Measurements from ENCODE around the gene TMEM243. TPM values are rescaled to one million over a fixed set of nuclear protein-coding genes. Genes with fewer than 3 reads are reported as not detected.
"Not testable (repeated sequence)": the region's sequence is repeated elsewhere in the genome, so short reads cannot be mapped to it uniquely, and the experiment has no call there.

Gene TMEM243
- total and polyA plus RNA-seq, 2 of the 4 experiments (the other 2 are of a cell fraction) = 28.7 to 31.1 TPM

DNA sequence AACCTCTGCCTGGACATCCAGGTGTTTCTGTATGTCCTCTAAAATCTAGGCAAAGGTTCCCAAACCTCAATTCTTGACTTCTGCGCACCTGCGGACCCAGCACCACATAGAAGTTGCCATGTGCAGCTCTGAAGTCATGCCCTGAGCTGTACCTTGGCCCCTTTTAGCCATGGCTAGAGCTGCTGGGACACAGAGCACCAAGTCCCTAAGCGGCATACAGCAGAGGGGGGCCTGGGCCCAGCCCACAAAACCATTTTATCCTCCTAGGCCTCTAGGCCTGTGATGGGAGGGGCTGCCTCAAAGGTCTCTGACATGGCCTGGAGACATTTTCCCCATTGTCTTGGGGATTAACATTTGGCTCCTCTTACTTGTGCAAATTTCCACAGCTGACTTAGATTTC is 14.6 kb downstream of the TMEM243 start:
- Histone ChIP-seq H3K4ac (ENCODE audit: low read depth, low read length) (no peak overlapping the region), H3K23ac (ENCODE audit: low read depth, low read length) (no peak overlapping the region), H3K18ac (ENCODE audit: low read depth, low read length) (no peak overlapping the region), H2BK120ac (ENCODE audit: low read depth, low read length) (no peak overlapping the region), H3K9me1 (ENCODE audit: insufficient read depth, low read length) (peaks cover 3% of the 10 kb centered on the region; the same call in 1 of the 2 replicates), H3K4me3 (ENCODE audit: insufficient read depth, low read depth, low read length) (no peak overlapping the region), H4K20me1 (ENCODE audit: insufficient read depth, low read length) (peaks cover 14% of the 10 kb centered on the region), H4K91ac (ENCODE audit: insufficient read depth, low read depth, low read length) (no peak overlapping the region), H2BK15ac (ENCODE audit: low read depth, low read length) (no peak overlapping the region), H3K9ac (ENCODE audit: low read depth, low read length) (no peak overlapping the region), H2AK5ac (ENCODE audit: low read depth, low read length) (no peak overlapping the region), H3K4me1 (ENCODE audit: control insufficient read depth, insufficient read depth, low read length) (no peaks in the 10 kb centered on the region), H3K4me2 (ENCODE audit: low read depth, low read length) (no peak overlapping the region), H3K14ac (replicated peaks; ENCODE audit: low read depth, low read length) (no peak overlapping the region), H3K56ac (ENCODE audit: extremely low read depth, insufficient read depth, low read length) (no peak overlapping the region), H2AK9ac (replicated peaks; ENCODE audit: low read depth, low read length, poor library complexity) (no peak overlapping the region), H3K27ac (ENCODE audit: insufficient read depth, low read length) (no peak overlapping the region), H2AFZ (replicated peaks; ENCODE audit: low read length, poor library complexity) (no peak overlapping the region), H2BK5ac (ENCODE audit: low read depth, low read length, poor library complexity, severe bottlenecking) (no peak overlapping the region), H4K8ac (ENCODE audit: low read depth in 2 of 2, low read length in 2 of 2) (no peak overlapping the region), H3K9me3 (ENCODE audit: control insufficient read depth, insufficient read depth, low read length) (peaks cover 14% of the 10 kb centered on the region), H3K27me3 (ENCODE audit: control insufficient read depth, insufficient read depth, low read length) (no peaks in the 10 kb centered on the region), H2BK20ac (ENCODE audit: low read depth, low read length) (no peak overlapping the region), H3K79me1 (ENCODE audit: low read depth in 1 of 2, low read length in 2 of 2) (peaks cover 28 to 55% of the 10 kb centered on the region in 2 experiments), H4K5ac (ENCODE audit: low read depth, low read length) (no peak overlapping the region), H3K36me3 (ENCODE audit: control insufficient read depth, insufficient read depth, low read length) (peaks cover 14% of the 10 kb centered on the region; the same call in 1 of the 2 replicates)
- dilution Hi-C loops (cut with HindIII; ENCODE audit: low sequenced_read_pairs, unreplicated experiment) (no loop called here), intact Hi-C loops (cut with micrococcal nuclease) (no loop called here), in situ Hi-C loops (cut with MboI; ENCODE audit: low sequenced_read_pairs) (no loop called here)
- POLR2A ChIA-PET (ENCODE audit: unreplicated experiment) = no interaction called here
- no CpG with 5 or more reads among the region's 3 CpGs for WGBS, 2 experiments (ENCODE audit: extremely low coverage in 2 of 2, insufficient read length in 1 of 2)
- CTCF ChIA-PET = no interaction called here
- BruUV-seq (replicated peaks) = no TSS peak
- TF ChIP-seq RAD21 (IDR thresholded peaks at IDR 0.05; ENCODE audit: low read length) (no peak), RCOR1 (IDR thresholded peaks at IDR 0.05; ENCODE audit: insufficient replicate concordance, low read length) (no peak), RFX5 (IDR thresholded peaks at IDR 0.05; ENCODE audit: low read depth, low read length) (no peak), MXI1 (IDR thresholded peaks at IDR 0.05; ENCODE audit: borderline replicate concordance, low read depth, low read length) (no peak)
- DNase-seq (no peak), ATAC-seq (ENCODE audit: low read depth) (no peak)

- H4K8ac ChIP-seq (ENCODE audit: low read depth in 2 of 2, low read length in 2 of 2); H4K5ac ChIP-seq (ENCODE audit: low read depth, low read length); H3K23ac ChIP-seq (ENCODE audit: low read depth, low read length); DNase-seq; H3K27me3 ChIP-seq (ENCODE audit: control insufficient read depth, insufficient read depth, low read length); H3K18ac ChIP-seq (ENCODE audit: low read depth, low read length); H3K27ac ChIP-seq (ENCODE audit: insufficient read depth, low read length); H3K9me1 ChIP-seq (ENCODE audit: insufficient read depth, low read length); H2AFZ ChIP-seq (replicated peaks; ENCODE audit: low read length, poor library complexity); H2AK9ac ChIP-seq (replicated peaks; ENCODE audit: low read depth, low read length, poor library complexity); H2AK5ac ChIP-seq (ENCODE audit: low read depth, low read length); H3K14ac ChIP-seq (replicated peaks; ENCODE audit: low read depth, low read length); H2BK15ac ChIP-seq (ENCODE audit: low read depth, low read length); CTCF ChIA-PET; POLR2A ChIA-PET (ENCODE audit: unreplicated experiment); H2BK5ac ChIP-seq (ENCODE audit: low read depth, low read length, poor library complexity, severe bottlenecking); H3K4ac ChIP-seq (ENCODE audit: low read depth, low read length); BruUV-seq (replicated peaks); H3K9ac ChIP-seq (ENCODE audit: low read depth, low read length); H2BK120ac ChIP-seq (ENCODE audit: low read depth, low read length); intact Hi-C loops (cut with micrococcal nuclease); H3K4me3 ChIP-seq (ENCODE audit: insufficient read depth, low read depth, low read length); H3K4me2 ChIP-seq (ENCODE audit: low read depth, low read length); ATAC-seq (ENCODE audit: low read depth); H4K91ac ChIP-seq (ENCODE audit: insufficient read depth, low read depth, low read length); dilution Hi-C loops (cut with HindIII; ENCODE audit: low sequenced_read_pairs, unreplicated experiment); H2BK20ac ChIP-seq (ENCODE audit: low read depth, low read length); H3K56ac ChIP-seq (ENCODE audit: extremely low read depth, insufficient read depth, low read length); H3K4me1 ChIP-seq (ENCODE audit: control insufficient read depth, insufficient read depth, low read length); in situ Hi-C loops (cut with MboI; ENCODE audit: low sequenced_read_pairs): not testable (repeated sequence)
- Histone ChIP-seq H3K36me3 (ENCODE audit: control insufficient read depth, insufficient read depth, low read length) (peaks cover 18% of the 10 kb centered on the region), H3K79me1 (ENCODE audit: low read depth in 1 of 2, low read length in 2 of 2) (peaks cover 30 to 56% of the 10 kb centered on the region in 2 experiments), H3K9me3 (ENCODE audit: control insufficient read depth, insufficient read depth, low read length) (peaks cover 14% of the 10 kb centered on the region), H4K20me1 (ENCODE audit: insufficient read depth, low read length) (peaks cover 19% of the 10 kb centered on the region)
- WGBS, 2 experiments (ENCODE audit: extremely low coverage in 2 of 2, insufficient read length in 1 of 2) = no CpG with 5 or more reads among the region's 4 CpGs
These were observed 15.6 kb downstream of the TMEM243 start for GRCh38 chr7:87203929-87204328.

All from IMR-90 (cell line).